Heart left ventricle (tissue), 16 donors: ENCODE data around the gene MSI2. TPM values are rescaled to one million over a fixed set of nuclear protein-coding genes. Genes with fewer than 3 reads are reported as not detected.

ENCODE experiments used
- ATAC-seq, 4 donors: fragments of 200-7000 bp; cut with Tn5 transposase; one replicate each; pipeline ENCODE4 v1.9.1; 2020 to 2022; ENCODE audit warnings: moderate library complexity in 4 of 4, mild to moderate bottlenecking in 3 of 4, moderate number of reproducible peaks in 1 of 4
- DNase-seq, 5 donors: peaks; one replicate each; pipeline ENCODE4 v3.0.0-alpha.2; 2020
- H3K27ac ChIP-seq, 12 donors: fragments of 200-600 bp; sonication (generic) in 4 of 12; one replicate each; pipeline versions ENCODE4 v1.5.0 to v1.8.0; 2016 to 2022; ENCODE audit warnings: mild to moderate bottlenecking in 2 of 12
- H3K27me3 ChIP-seq, 9 donors: fragments of 200-600 bp; sonication (generic) in 2 of 9; one replicate each; pipeline versions ENCODE4 v1.5.1 to v1.8.0; 2016 to 2022; ENCODE audit warnings: mild to moderate bottlenecking in 3 of 9
- H3K36me3 ChIP-seq, 9 donors: fragments of 200-600 bp; sonication (generic) in 2 of 9; one replicate each; pipeline versions ENCODE4 v1.5.0 to v1.8.0; 2018 to 2022; ENCODE audit warnings: mild to moderate bottlenecking in 2 of 9
- H3K4me1 ChIP-seq, 12 donors: fragments of 200-600 bp; sonication (generic) in 4 of 12; one replicate each; pipeline versions ENCODE4 v1.5.0 to v1.8.0; 2016 to 2022; ENCODE audit warnings: mild to moderate bottlenecking in 3 of 12
- H3K4me3 ChIP-seq, 12 donors: fragments of 200-600 bp; sonication (generic) in 4 of 12; one replicate each; pipeline versions ENCODE4 v1.5.0 to v1.8.0; 2017 to 2022; ENCODE audit warnings: mild to moderate bottlenecking in 9 of 12, moderate library complexity in 4 of 12
- H3K9me3 ChIP-seq, 12 donors: fragments of 200-600 bp; sonication (generic) in 4 of 12; one replicate each; pipeline versions ENCODE4 v1.5.0 to v1.8.0; 2016 to 2022; ENCODE audit warnings: mild to moderate bottlenecking in 1 of 12
- POLR2A ChIP-seq, 2 donors: fragments of 450-650 bp; IDR thresholded peaks; one replicate each; pipeline ENCODE4 v1.6.1; 2017; ENCODE audit warnings: antibody characterized with exemption in 2 of 2, mild to moderate bottlenecking in 2 of 2, moderate library complexity in 2 of 2
- WGBS, 4 donors: extraction: QIAGEN DNeasy Blood & Tissue Kit in 2 of 4; methylation state at CpG; one replicate each; pipeline versions ENCODE4 v1.1.5 to v1.1.7; 2013 to 2018; 5-methylcytosine and 5-hydroxymethylcytosine counted together
- intact Hi-C, 10 donors: fragments of 100-400 bp; cut with DNase I; formaldehyde crosslinking; loops; one replicate each; pipeline versions ENCODE4 v1.11.1 to v1.14.2; 2022
- polyA plus RNA-seq, 2 donors: library from polyadenylated mRNA; stranded (reverse); fragments of 200-250 nt; gene quantifications; one replicate each; pipeline ENCODE4 v1.2.3, GENCODE V29; 2013
- total RNA-seq, 9 donors: library from RNA; depleted of rRNA in 2 of 9; stranded (reverse); fragments of >200 nt in 2 of 9; fragmentation: NEBNext Ultra II Directional in 3 of 9; extraction: Animal tissue kit (Norgen Biotek cat#: 25700) in 3 of 9; gene quantifications; one replicate each; pipeline versions ENCODE4 v1.1.0 to v1.2.4, GENCODE V29; 2016 to 2023
- TF ChIP-seq, protein P1 (sequence below), 12 donors: fragments of 200-600 bp; sonication (generic) in 4 of 12; IDR thresholded peaks; one replicate each; pipeline versions ENCODE4 v1.5.0 to v1.8.0; 2018 to 2022; ENCODE audit warnings: antibody characterized with exemption in 12 of 12, mild to moderate bottlenecking in 5 of 12
- donor health status: ischemic (EF 13 %, LVEDD 7.1; RV severe dilation, severe dysfunction).
- donor health status: healthy with polysubstance abuse.
- donor health status: DM: no; HTN: yes; CAD: no.
- donor health status: DM: no; HTN: no; CAD: no.
- donor health status: ischemic (EF 25% LVEDD 6.9; RV normal size, moderate dysfunction).
- donor health status: ischemic (EF 25% LVEDD 5.7; RV mildly dilated, moderate dysfunction).
- donor health status: healthy.
- donor health status: DM: yes; HTN: yes; CAD: no.
- donor health status: ischemic (EF 35%, LVEDD 5.7; RV mildly dilated, moderate dysfunction).
- donor health status: nonischemic (EF 11% LVEDD 7.7; RV severe dilation, severe dysfunction).
- donor health status: DM: yes; HTN: yes; CAD: no.
- donor health status: PGD.
- donor health status: ischemic (EF 29% LVEDD 5.4; RV normal size, mild dysfunction).
- donor health status: nonischemic (EF 23%, LVEDD 6.1; RV moderate dilation, normal function).

MSI2 gene
- total and polyA plus RNA-seq, 11 donors = 35.9 to 120 (median 104) TPM

DNA sequence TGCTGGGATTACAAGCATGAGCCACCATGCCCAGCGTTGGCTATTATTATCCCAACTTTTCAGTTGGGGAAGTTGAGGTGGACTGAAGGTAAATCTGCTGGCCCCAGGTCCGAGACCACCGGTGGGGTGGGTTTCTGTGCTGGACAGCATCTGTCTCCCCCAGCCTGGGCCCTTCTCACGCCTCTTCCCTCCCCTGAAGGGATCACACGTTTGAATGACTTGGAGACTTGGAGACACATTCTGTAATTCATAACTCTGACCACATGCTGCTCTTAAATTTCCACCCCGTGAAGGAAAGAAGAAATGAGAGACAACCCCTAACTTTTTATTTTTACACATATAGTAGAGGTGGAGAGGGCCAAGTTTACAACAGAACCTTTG is 109.8 kb downstream of the MSI2 start:
- DNase-seq (no peak), ATAC-seq (peak in 1 of 4 donors; percentile 5)
- Histone ChIP-seq H3K4me1 (peaks cover 0 to 71% (median 50%) of the 10 kb centered on the region in 12 donors), H3K9me3 (no peaks in the 10 kb centered on the region), H3K27me3 (no peaks in the 10 kb centered on the region), H3K27ac (peak overlapping the region; percentile 22 to 84 (median 65)), H3K36me3 (no peaks in the 10 kb centered on the region), H3K4me3 (peak overlapping the region in 1 of 12 donors; percentile 12)
- WGBS, 4 donors = 70 to 78% (median 75%) methylated on average over 6 of the region's 6 CpGs
- intact Hi-C loops = loop anchor here in 1 of 10 donors (5.0 kb wide), 2 partner anchors 76 to 109 kb away; partner anchors contain the start of gene MSI2
- no peak for TF ChIP-seq POLR2A (IDR thresholded peaks at IDR 0.05)
- TF ChIP-seq, protein P1, sequence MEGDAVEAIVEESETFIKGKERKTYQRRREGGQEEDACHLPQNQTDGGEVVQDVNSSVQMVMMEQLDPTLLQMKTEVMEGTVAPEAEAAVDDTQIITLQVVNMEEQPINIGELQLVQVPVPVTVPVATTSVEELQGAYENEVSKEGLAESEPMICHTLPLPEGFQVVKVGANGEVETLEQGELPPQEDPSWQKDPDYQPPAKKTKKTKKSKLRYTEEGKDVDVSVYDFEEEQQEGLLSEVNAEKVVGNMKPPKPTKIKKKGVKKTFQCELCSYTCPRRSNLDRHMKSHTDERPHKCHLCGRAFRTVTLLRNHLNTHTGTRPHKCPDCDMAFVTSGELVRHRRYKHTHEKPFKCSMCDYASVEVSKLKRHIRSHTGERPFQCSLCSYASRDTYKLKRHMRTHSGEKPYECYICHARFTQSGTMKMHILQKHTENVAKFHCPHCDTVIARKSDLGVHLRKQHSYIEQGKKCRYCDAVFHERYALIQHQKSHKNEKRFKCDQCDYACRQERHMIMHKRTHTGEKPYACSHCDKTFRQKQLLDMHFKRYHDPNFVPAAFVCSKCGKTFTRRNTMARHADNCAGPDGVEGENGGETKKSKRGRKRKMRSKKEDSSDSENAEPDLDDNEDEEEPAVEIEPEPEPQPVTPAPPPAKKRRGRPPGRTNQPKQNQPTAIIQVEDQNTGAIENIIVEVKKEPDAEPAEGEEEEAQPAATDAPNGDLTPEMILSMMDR (IDR thresholded peaks at IDR 0.05) = no peak

DNA sequence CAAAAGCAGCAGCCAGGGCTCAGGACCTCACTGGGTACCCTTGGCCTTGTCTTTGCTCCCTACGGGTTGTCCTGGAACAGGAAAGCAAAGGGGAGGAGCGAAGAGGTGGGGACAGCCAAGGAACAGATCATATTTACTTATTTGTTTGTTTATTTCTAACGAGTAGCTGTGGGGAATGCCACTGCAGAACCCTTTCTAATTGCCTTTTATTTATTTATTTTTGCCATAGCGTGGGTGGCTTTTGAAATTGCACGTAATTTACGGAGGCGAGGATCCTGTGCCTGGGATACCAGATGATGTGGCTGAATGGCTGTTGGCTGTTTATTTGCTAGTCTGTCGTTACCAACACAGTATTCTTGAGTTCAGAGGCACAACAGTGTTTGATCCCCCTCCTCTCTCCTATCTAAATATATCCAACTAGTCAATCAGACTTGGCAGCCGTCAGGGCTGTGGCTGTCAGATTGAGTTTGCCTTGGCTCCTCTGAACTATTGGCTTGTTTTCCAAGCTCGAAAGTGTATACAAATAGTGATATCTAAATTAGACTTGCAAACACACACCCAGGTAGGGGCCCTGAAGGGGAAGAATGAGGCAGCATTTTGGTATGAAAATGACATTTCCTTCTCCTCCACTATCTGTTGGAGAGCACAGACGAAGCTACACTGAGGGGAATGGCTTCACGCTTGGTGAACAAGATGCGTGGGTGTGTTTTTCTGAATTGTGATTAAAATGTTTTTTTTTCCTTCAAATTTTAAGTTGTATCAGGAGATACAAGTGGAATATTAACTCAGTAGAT is 110.4 kb downstream of the MSI2 start:
- 45 to 51% (median 50%) methylated on average over 13 of the region's 13 CpGs for WGBS, 4 donors
- TF ChIP-seq, protein P1 (IDR thresholded peaks at IDR 0.05) = no peak
- no peak for TF ChIP-seq POLR2A (IDR thresholded peaks at IDR 0.05)
- Histone ChIP-seq H3K4me1 (peaks cover 0 to 71% (median 50%) of the 10 kb centered on the region in 12 donors), H3K27me3 (no peaks in the 10 kb centered on the region), H3K9me3 (no peaks in the 10 kb centered on the region), H3K4me3 (peak overlapping the region in 2 of 12 donors; percentile 6 to 12), H3K27ac (peak overlapping the region; percentile 22 to 84 (median 65)), H3K36me3 (no peaks in the 10 kb centered on the region)
- ATAC-seq = peak; percentile 70 to 83 (median 76)
- intact Hi-C loops = loop anchor here in 1 of 10 donors (5.0 kb wide), 2 partner anchors 76 to 109 kb away; partner anchors contain the start of gene MSI2
- peak in 4 of 5 donors; percentile 17 to 70 (median 54) for DNase-seq

DNA sequence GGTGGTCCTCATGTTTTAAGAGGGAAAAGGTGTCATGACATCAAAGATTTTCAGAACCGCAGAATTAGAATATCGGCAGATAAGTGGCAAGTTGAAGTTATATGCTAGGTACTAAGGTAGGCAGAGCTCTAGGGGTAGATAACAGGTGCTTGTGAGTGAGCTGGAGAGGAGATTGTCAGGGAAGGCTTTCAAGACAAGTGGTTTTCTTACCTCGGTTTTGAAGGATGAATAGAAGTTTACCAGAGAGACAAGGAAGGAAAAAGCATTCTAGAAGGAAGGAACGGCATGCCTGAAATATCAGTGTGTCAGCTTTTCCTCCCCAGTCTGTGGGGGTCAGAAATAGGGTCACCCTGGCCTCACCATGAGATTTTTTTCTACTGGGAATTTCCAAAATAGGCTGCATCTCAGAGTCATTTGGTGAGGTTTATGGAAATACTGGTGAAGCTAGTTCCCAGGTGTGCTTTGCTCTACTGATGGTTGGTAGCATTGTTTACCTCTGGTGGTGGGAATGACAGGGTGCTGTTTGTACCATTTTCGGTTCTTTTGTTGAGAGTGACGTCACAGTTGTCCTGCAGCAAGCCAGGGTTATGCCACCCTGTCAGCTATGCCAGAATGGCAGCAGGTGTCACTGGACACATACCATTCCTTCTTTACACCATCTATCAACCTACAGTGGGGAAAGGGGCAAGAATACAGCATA is 112.5 kb downstream of the MSI2 start:
- intact Hi-C loops = loop anchor here in 1 of 10 donors (5.0 kb wide), 2 partner anchors 74 to 111 kb away; partner anchors contain the start of gene MSI2
- peak overlapping the region in 6 of 12 donors; percentile 61 to 84 (median 67) for H3K27ac ChIP-seq

More for the DNA sequence above, 112.5 kb downstream of the MSI2 start:
- WGBS, 4 donors = 58 to 79% (median 67%) methylated on average over 5 to 6 of the region's 6 CpGs
- H3K9me3 ChIP-seq = peaks cover 0 to 6% (median 3%) of the 10 kb centered on the region in 12 donors
- H3K27me3 ChIP-seq = no peaks in the 10 kb centered on the region
- no peak overlapping the region for H3K4me3 ChIP-seq
- peak in 1 of 5 donors; percentile 54 for DNase-seq
- H3K36me3 ChIP-seq = no peaks in the 10 kb centered on the region
- TF ChIP-seq, protein P1 (IDR thresholded peaks at IDR 0.05) = no peak
- no peak for TF ChIP-seq POLR2A (IDR thresholded peaks at IDR 0.05)
- peaks cover 0 to 69% (median 50%) of the 10 kb centered on the region in 12 donors for H3K4me1 ChIP-seq
- ATAC-seq = peak; percentile 70 to 79 (median 78)
